BE2C (cell line): ENCODE data around the gene ILF3.

Experiments
- DNase-seq: peaks from one replicate; pipeline ENCODE4 v3.0.0-alpha.2; 2020
- H3K27me3 ChIP-seq: fragments of 250-450 bp; sonication (Bioruptor Pico); 2 replicates; pipeline ENCODE4 v1.5.1; 2020; ENCODE audit warnings: mild to moderate bottlenecking
- H3K36me3 ChIP-seq: fragments of 250-450 bp; sonication (Bioruptor Pico); 2 replicates; pipeline ENCODE4 v1.5.1; 2020; ENCODE audit warnings: mild to moderate bottlenecking
- H3K4me1 ChIP-seq: fragments of 250-450 bp; sonication (Bioruptor Pico); 2 replicates; pipeline ENCODE4 v1.5.1; 2020
- H3K4me3 ChIP-seq: 2 replicates; pipeline ENCODE4 v1.5.1; 2011; ENCODE audit warnings: low read depth, low read length
- H3K9me3 ChIP-seq: fragments of 250-450 bp; sonication (Bioruptor Pico); 2 replicates; pipeline ENCODE4 v1.5.1; 2020
- CTCF ChIP-seq: IDR thresholded peaks from 2 replicates; pipeline ENCODE4 v1.5.1; 2012; ENCODE audit warnings: mild to moderate bottlenecking, low read depth, low read length

ILF3 gene

DNA sequence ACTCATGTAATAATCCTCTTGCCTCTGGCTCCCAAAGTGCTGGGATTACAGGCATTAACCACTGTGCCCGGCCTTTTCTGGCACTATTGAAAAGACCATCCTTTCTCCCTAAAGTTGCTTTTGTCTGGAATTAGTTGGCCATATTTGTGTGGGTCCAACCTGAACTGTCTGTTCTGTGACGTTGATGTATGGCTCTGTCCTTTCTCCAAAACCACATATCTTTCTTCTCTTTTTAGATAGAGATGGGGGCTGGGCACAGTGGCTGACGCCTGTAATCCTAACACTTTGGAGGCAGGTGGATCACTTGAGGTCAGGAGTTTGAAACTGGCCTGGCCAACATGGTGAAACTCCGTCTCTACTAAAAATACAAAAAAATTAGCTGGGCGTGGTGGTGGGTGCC, 81.6 kb downstream of the ILF3 start:
- Histone ChIP-seq H3K4me3 (no peak overlapping the region), H3K27me3 (no peaks in the 10 kb centered on the region), H3K9me3 (peaks cover 2% of the 10 kb centered on the region; the same call in 1 of the 2 replicates), H3K4me1 (no peaks in the 10 kb centered on the region), H3K36me3 (peaks cover 6% of the 10 kb centered on the region)
- no peak for TF ChIP-seq CTCF
- DNase-seq = no peak

DNA sequence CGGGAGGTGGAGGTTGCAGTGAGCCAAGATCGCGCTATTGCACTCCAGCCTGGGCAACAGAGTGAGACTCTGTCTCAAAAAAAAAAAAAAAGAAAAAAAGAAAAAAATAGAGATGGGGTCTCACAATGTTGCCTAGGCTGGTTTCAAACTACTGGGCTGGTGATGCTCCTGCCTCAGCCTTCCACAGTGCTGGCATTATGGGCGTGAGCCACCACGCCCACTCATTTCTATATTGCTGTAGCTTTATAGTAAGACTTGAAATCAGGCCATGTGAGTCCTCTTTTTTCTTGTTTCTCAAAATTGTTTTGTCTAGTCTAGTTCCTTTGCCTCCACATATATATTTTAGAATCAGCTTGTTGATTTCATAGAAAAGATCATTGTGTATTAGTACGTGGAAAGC, 82.0 kb downstream of the ILF3 start:
- Histone ChIP-seq H3K27me3 (no peaks in the 10 kb centered on the region), H3K36me3 (peaks cover 6% of the 10 kb centered on the region), H3K4me1 (no peaks in the 10 kb centered on the region), H3K9me3 (peaks cover 2% of the 10 kb centered on the region; the same call in 1 of the 2 replicates), H3K4me3 (no peak overlapping the region)
- TF ChIP-seq CTCF = no peak
- no peak for DNase-seq

DNA sequence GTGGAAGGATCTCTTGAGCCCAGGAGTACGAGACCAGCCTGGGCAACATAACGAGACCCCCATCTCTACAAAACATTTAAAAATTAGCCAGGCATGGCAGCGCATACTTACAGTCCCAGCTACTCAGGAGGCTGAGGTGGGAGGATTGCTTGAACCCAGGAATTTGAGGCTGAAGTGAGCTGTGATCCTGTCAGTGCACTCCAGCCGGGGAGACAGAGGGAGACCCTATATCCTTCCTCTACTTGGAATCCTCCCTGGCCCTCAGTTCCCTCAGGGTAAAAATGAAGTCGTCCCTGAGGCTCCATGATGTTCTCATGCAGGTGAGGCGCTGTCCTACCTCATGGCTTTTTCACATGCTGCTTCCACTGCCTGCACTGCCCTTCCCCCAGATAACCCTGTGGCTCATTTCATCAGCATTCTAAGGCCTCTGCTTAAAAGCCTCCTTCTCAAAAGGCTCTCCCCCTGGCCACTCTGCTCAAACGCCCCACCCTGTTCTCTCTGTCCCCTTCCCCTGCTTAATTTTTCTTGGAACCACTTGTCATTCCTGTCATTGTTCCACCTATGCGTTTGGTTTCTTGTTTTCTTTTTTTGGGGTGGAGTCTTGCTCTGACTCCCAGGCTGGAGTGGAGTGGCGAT, 82.9 kb downstream of the ILF3 start:
- peaks cover 3% of the 10 kb centered on the region for H3K36me3 ChIP-seq
- no peak for DNase-seq

GRCh38 chr19:10737722-10738121, 83.6 kb downstream of the ILF3 start:
- Histone ChIP-seq H3K4me1 (no peaks in the 10 kb centered on the region), H3K36me3 (peaks cover 3% of the 10 kb centered on the region), H3K9me3 (peaks cover 2% of the 10 kb centered on the region; the same call in 1 of the 2 replicates), H3K4me3 (no peak overlapping the region), H3K27me3 (no peaks in the 10 kb centered on the region)
- DNase-seq = no peak
- TF ChIP-seq CTCF = no peak

More for the DNA sequence above, 82.9 kb downstream of the ILF3 start:
- Histone ChIP-seq H3K4me1 (no peaks in the 10 kb centered on the region), H3K4me3 (no peak overlapping the region), H3K27me3 (no peaks in the 10 kb centered on the region), H3K9me3 (peaks cover 2% of the 10 kb centered on the region; the same call in 1 of the 2 replicates)
- TF ChIP-seq CTCF = no peak

GRCh38 chr19:10740798-10741197, 86.7 kb downstream of the ILF3 start:
- Histone ChIP-seq H3K27me3 (no peaks in the 10 kb centered on the region), H3K4me3 (no peak overlapping the region), H3K36me3 (peaks cover under 1% of the 10 kb centered on the region), H3K9me3 (peaks cover 2% of the 10 kb centered on the region; the same call in 1 of the 2 replicates), H3K4me1 (no peaks in the 10 kb centered on the region)
- DNase-seq = no peak
- no peak for TF ChIP-seq CTCF
